SK-N-SH (cell line): ENCODE measurements around the gene SLC22A5. TPM values are rescaled to one million over a fixed set of nuclear protein-coding genes. Genes with fewer than 3 reads are reported as not detected.

ENCODE experiments used
- CTCF ChIA-PET: fragments of 300-600, 350-600 bp; formaldehyde crosslinking; extraction: SDS; loops from one replicate; lab custom pipeline; 2021; lab: Yijun Ruan, JAX
- POLR2A ChIA-PET: fragments of 350-600 bp; sonication (Branson Sonifier 250); formaldehyde crosslinking; extraction: SDS; loops from one replicate; lab custom pipeline; 2020; ENCODE audit warnings: antibody characterized with exemption, inconsistent platforms; lab: Yijun Ruan, JAX
- DNase-seq: peaks from one replicate; pipeline ENCODE4 v3.0.0; 2012
- H2AFZ ChIP-seq: fragments of 200-600 bp; sonication (generic); 2 replicates; pipeline ENCODE4 v1.8.1; 2016; ENCODE audit warnings: antibody characterized with exemption, mild to moderate bottlenecking, low read depth
- H3F3A ChIP-seq: fragments of 200-600 bp; sonication (generic); replicated peaks from 2 replicates; pipeline ENCODE3; 2016; ENCODE audit warnings: antibody characterized with exemption, mild to moderate bottlenecking; ENCODE audit not compliant: insufficient read depth
- H3K27ac ChIP-seq, 2 experiments: fragments of 200-500 bp in 1 of 2; fragments of 200-600 bp in 1 of 2; sonication (Bioruptor generic) in 1 of 2; sonication (generic), shearing (Covaris generic) in 1 of 2; 2 replicates each; pipeline versions ENCODE4 v1.5.1 to v1.6.1; 2014 to 2016; ENCODE audit warnings: low read depth in 2 of 2, inconsistent platforms in 1 of 2, low read length in 1 of 2, mild to moderate bottlenecking in 1 of 2, mixed read lengths in 1 of 2
- H3K27me3 ChIP-seq: fragments of 200-600 bp; sonication (generic), shearing (Covaris generic); 2 replicates; pipeline ENCODE4 v1.6.1; 2016; ENCODE audit warnings: mixed run types; ENCODE audit not compliant: insufficient read depth
- H3K36me3 ChIP-seq, 2 experiments: fragments of 200-500 bp in 1 of 2; fragments of 200-600 bp in 1 of 2; sonication (Bioruptor generic) in 1 of 2; sonication (generic) in 1 of 2; replicated peaks in 1 of 2; 2 replicates each; pipeline versions ENCODE3 to v1.5.1; 2014 to 2016; ENCODE audit warnings: low read length in 1 of 2, mild to moderate bottlenecking in 1 of 2; ENCODE audit not compliant: insufficient read depth in 2 of 2, control insufficient read depth in 1 of 2
- H3K4me1 ChIP-seq, 2 experiments: fragments of 200-500 bp in 1 of 2; fragments of 200-600 bp in 1 of 2; sonication (Bioruptor generic) in 1 of 2; sonication (generic), shearing (Covaris generic) in 1 of 2; 2 replicates each; pipeline versions ENCODE4 v1.5.1 to v1.6.1; 2014 to 2016; ENCODE audit warnings: low read depth in 1 of 2, low read length in 1 of 2, mixed run types in 1 of 2; ENCODE audit not compliant: insufficient read depth in 2 of 2, control insufficient read depth in 1 of 2
- H3K4me2 ChIP-seq: fragments of 200-600 bp; sonication (generic), shearing (Covaris generic); 2 replicates; pipeline ENCODE4 v1.6.1; 2017; ENCODE audit warnings: mixed run types
- H3K4me3 ChIP-seq, 2 experiments: fragments of 200-500 bp in 1 of 2; fragments of 200-600 bp in 1 of 2; sonication (Bioruptor generic) in 1 of 2; sonication (generic), shearing (Covaris generic) in 1 of 2; 2 replicates each; pipeline versions ENCODE4 v1.5.1 to v1.8.1; 2014 to 2016; ENCODE audit warnings: low read depth in 2 of 2, inconsistent platforms in 1 of 2, low read length in 1 of 2, mild to moderate bottlenecking in 1 of 2, mixed read lengths in 1 of 2, moderate library complexity in 1 of 2
- H3K79me2 ChIP-seq: fragments of 200-600 bp; sonication (generic); 2 replicates; pipeline ENCODE4 v1.8.1; 2017; ENCODE audit warnings: mild to moderate bottlenecking; ENCODE audit not compliant: insufficient read depth
- H3K9ac ChIP-seq: fragments of 200-600 bp; sonication (generic); 2 replicates; pipeline ENCODE4 v1.6.1; 2017; ENCODE audit warnings: mixed run types
- H3K9me2 ChIP-seq: fragments of 200-600 bp; sonication (generic); 2 replicates; pipeline ENCODE4 v1.6.1; 2017; ENCODE audit warnings: mixed run types
- H3K9me3 ChIP-seq: fragments of 200-600 bp; sonication (generic); 2 replicates; pipeline ENCODE4 v1.6.1; 2017; ENCODE audit warnings: mixed run types, mild to moderate bottlenecking, moderate library complexity
- H4K20me1 ChIP-seq: fragments of 200-600 bp; sonication (generic); 2 replicates; pipeline ENCODE4 v1.6.1; 2017; ENCODE audit warnings: mild to moderate bottlenecking, mixed run types; ENCODE audit not compliant: insufficient read depth
- CTCF ChIP-seq: fragments of 200-600 bp; sonication (generic); IDR thresholded peaks from 2 replicates; pipeline ENCODE4 v1.6.1; 2017; ENCODE audit warnings: antibody characterized with exemption, mild to moderate bottlenecking, moderate library complexity
- ELF1 ChIP-seq: IDR thresholded peaks from 2 replicates; pipeline ENCODE4 v1.4.0; 2012
- FOSL2 ChIP-seq: IDR thresholded peaks from 2 replicates; pipeline ENCODE4 v1.4.0; 2012; ENCODE audit warnings: low read depth, mild to moderate bottlenecking, moderate library complexity, borderline replicate concordance
- FOXM1 ChIP-seq: IDR thresholded peaks from 2 replicates; pipeline ENCODE4 v1.4.0; 2012; ENCODE audit warnings: low read depth, mild to moderate bottlenecking
- JUND ChIP-seq: IDR thresholded peaks from 2 replicates; pipeline ENCODE4 v1.4.0; 2012
- PBX3 ChIP-seq: IDR thresholded peaks from 2 replicates; pipeline ENCODE4; 2012
- REST ChIP-seq: IDR thresholded peaks from 2 replicates; pipeline ENCODE4 v1.6.1; 2012; ENCODE audit warnings: mild to moderate bottlenecking, low read depth, low read length, moderate library complexity
- SMC3 ChIP-seq: IDR thresholded peaks from 2 replicates; pipeline ENCODE4 v1.6.1; 2012; ENCODE audit warnings: low read depth, low read length, improper control_type of control experiment
- TAF1 ChIP-seq: IDR thresholded peaks from 2 replicates; pipeline ENCODE4 v1.6.1; 2012; ENCODE audit warnings: low read depth, mild to moderate bottlenecking, low read length, moderate library complexity, borderline replicate concordance
- YY1 ChIP-seq: IDR thresholded peaks from 2 replicates; pipeline ENCODE4 v1.4.0; 2012; ENCODE audit warnings: low read depth, mild to moderate bottlenecking
- ZBTB33 ChIP-seq: IDR thresholded peaks from 2 replicates; pipeline ENCODE4 v1.4.0; 2012; ENCODE audit warnings: low read depth, borderline replicate concordance
- WGBS: methylation state at CpG from one replicate; pipeline ENCODE4 v1.1.6; 2017; ENCODE audit warnings: low lambda C conversion rate; 5-methylcytosine and 5-hydroxymethylcytosine counted together
- polyA plus RNA-seq, 3 experiments: library from polyadenylated mRNA; depleted of rRNA; stranded (reverse); fragments of >200 nt; gene quantifications; 2 replicates each; pipeline ENCODE4 v1.2.3, GENCODE V29; 2012

Gene SLC22A5
- polyA plus RNA-seq, 1 of the 3 experiments (the other 2 are of a cell fraction), result 8.3 TPM

GRCh38 chr5:132396589-132397031, 27.1 kb downstream of the SLC22A5 start:
- ChIA-PET CTCF (interaction anchor here (2.0 to 2.2 kb wide), 2 partner anchors 10 to 14 kb away, joined by 7 to 12 read pairs; no protein-coding TSS in a partner anchor), POLR2A (no interaction called here)
- Histone ChIP-seq H2AFZ (no peak overlapping the region), H3K79me2 (no peaks in the 10 kb centered on the region), H3K9me2 (no peaks in the 10 kb centered on the region), H3K9me3 (no peaks in the 10 kb centered on the region), H3K9ac (no peak overlapping the region), H3K36me3 (peaks cover 7 to 29% of the 10 kb centered on the region in 2 experiments), H3K27ac (no peak overlapping the region), H3K4me1 (no peaks in the 10 kb centered on the region), H3F3A (no peaks in the 10 kb centered on the region), H3K4me3 (no peak overlapping the region), H4K20me1 (no peaks in the 10 kb centered on the region), H3K4me2 (no peak overlapping the region), H3K27me3 (no peaks in the 10 kb centered on the region; the same call in 1 of the 2 replicates)
- TF ChIP-seq CTCF, result no peak
- no peak for TF ChIP-seq TAF1
- no peak for TF ChIP-seq SMC3
- no peak for TF ChIP-seq ELF1
- no peak for TF ChIP-seq PBX3
- TF ChIP-seq REST, result no peak
- no peak for TF ChIP-seq YY1
- no peak for TF ChIP-seq JUND
- TF ChIP-seq FOXM1, result no peak
- TF ChIP-seq ZBTB33, result no peak
- no peak for TF ChIP-seq FOSL2
- DNase-seq, result no peak
- WGBS, result no CpG with 5 or more reads among the region's 1 CpG
